ES-I3 (cell line): ENCODE results near the gene FGD3.

Experiments used
- H3K36me3 ChIP-seq: 2 replicates; pipeline ENCODE4 v1.6.1; 2013; ENCODE audit warnings: mild to moderate bottlenecking, low read length, control low read depth, moderate library complexity; ENCODE audit not compliant: insufficient read depth
- H3K4me1 ChIP-seq: 2 replicates; pipeline ENCODE4 v1.6.1; 2013; ENCODE audit warnings: mild to moderate bottlenecking, control low read depth, low read length; ENCODE audit not compliant: insufficient read depth
- H3K9ac ChIP-seq: 2 replicates; pipeline ENCODE4 v1.6.1; 2013; ENCODE audit warnings: low read depth, mild to moderate bottlenecking, low read length, moderate library complexity
- H3K9me3 ChIP-seq: 2 replicates; pipeline ENCODE4 v1.6.1; 2013; ENCODE audit warnings: mild to moderate bottlenecking, low read length, moderate library complexity; ENCODE audit not compliant: control insufficient read depth, insufficient read depth

Gene FGD3

GRCh38 chr9:93048566-93049448 is 101.5 kb downstream of the FGD3 start:
- peaks cover 9% of the 10 kb centered on the region for H3K4me1 ChIP-seq
- H3K9ac ChIP-seq = no peak overlapping the region
- H3K36me3 ChIP-seq = no peaks in the 10 kb centered on the region
- H3K9me3 ChIP-seq = no peaks in the 10 kb centered on the region; the same call in 1 of the 2 replicates

GRCh38 chr9:93049491-93049890 is 102.2 kb downstream of the FGD3 start:
- peaks cover 12% of the 10 kb centered on the region for H3K4me1 ChIP-seq
- H3K9ac ChIP-seq = no peak overlapping the region
- no peaks in the 10 kb centered on the region for H3K36me3 ChIP-seq

GRCh38 chr9:93050231-93050630 is 102.9 kb downstream of the FGD3 start:
- Histone ChIP-seq H3K4me1 (peaks cover 12% of the 10 kb centered on the region), H3K9me3 (no peaks in the 10 kb centered on the region; the same call in 1 of the 2 replicates), H3K9ac (no peak overlapping the region), H3K36me3 (no peaks in the 10 kb centered on the region)

More at GRCh38 chr9:93049491-93049890, 102.2 kb downstream of the FGD3 start:
- no peaks in the 10 kb centered on the region; the same call in 1 of the 2 replicates for H3K9me3 ChIP-seq

DNA sequence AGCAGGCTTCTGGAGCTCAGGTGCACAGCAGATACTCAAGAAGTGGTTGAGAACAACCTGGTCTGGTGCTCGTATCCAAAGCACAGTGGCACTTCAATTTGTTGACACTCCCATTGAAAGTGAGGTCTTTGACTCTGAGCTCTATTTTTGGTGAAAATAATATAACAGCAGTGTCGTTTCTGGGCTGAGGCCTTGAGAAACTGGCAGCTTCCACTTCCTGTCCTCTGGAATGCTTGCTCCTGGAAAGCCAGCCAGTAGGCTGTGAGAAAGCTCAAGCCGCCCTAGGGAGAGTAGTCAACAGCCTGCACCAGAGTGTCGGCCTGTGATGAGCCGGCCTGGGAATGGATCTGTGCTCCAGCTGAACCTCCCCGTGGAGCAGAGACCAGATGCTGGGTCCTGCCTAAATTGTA is 104.4 kb downstream of the FGD3 start:
- peaks cover 12% of the 10 kb centered on the region for H3K4me1 ChIP-seq
- no peaks in the 10 kb centered on the region for H3K36me3 ChIP-seq
- no peaks in the 10 kb centered on the region for H3K9me3 ChIP-seq
- no peak overlapping the region for H3K9ac ChIP-seq

GRCh38 chr9:93052791-93053540 is 105.6 kb downstream of the FGD3 start:
- Histone ChIP-seq H3K36me3 (no peaks in the 10 kb centered on the region), H3K9ac (no peak overlapping the region), H3K4me1 (peaks cover 19% of the 10 kb centered on the region), H3K9me3 (no peaks in the 10 kb centered on the region)

- no peak overlapping the region for H3K9ac ChIP-seq
- H3K9me3 ChIP-seq = no peaks in the 10 kb centered on the region
- H3K36me3 ChIP-seq = no peaks in the 10 kb centered on the region
- H3K4me1 ChIP-seq = peaks cover 19% of the 10 kb centered on the region
Observed at GRCh38 chr9:93053781-93054331, 106.5 kb downstream of the FGD3 start.

DNA sequence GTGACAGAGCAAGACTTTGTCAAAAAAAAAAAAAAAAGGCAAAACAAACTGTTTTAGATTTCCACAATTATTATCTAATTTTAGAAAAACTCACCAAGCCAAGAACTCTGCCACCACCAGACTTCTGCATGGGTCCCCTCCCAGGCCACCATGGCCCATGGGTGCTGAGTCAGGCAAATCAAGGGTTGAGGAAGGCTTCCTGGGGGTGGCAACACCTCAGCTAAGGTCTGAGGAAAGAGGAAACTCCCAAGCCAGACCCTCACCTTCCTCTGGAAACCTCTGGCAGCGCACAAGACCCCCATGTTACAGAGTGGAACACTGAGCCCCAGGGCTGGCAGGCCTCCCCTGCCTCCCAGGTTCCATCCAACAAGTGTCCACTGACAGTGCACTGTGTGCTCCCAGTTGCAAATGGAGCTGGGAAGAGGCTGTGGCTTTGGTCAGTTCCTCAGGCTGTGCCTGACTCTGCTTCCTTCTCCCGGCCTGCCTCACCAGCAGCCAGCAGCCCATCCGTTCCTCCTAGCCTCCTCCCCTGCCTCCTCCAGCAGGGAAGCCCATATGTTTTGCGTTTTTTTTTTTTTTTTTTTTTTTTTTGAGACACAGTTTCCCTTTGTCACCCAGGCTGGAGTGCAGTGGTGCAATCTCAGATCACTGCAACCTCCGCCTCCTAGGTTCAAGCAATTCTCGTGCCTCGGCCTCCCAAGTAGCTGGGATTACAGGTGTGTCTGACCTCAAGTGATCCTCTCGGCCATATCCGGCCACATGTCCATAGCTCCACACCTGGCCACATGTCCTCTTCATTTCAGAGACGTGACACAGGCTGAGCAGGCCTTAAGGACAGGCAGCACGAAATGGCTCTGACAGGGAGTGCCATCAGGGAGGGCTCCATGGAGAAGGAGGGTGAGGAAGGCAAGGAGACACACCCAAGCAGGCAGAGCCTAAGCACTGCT is 107.7 kb downstream of the FGD3 start:
- peaks cover 24% of the 10 kb centered on the region for H3K4me1 ChIP-seq
- no peak overlapping the region for H3K9ac ChIP-seq
- H3K36me3 ChIP-seq = no peaks in the 10 kb centered on the region
- H3K9me3 ChIP-seq = no peaks in the 10 kb centered on the region

- Histone ChIP-seq H3K36me3 (no peaks in the 10 kb centered on the region), H3K9me3 (no peaks in the 10 kb centered on the region), H3K9ac (no peak overlapping the region), H3K4me1 (peaks cover 27% of the 10 kb centered on the region)
Observed at GRCh38 chr9:93057042-93057702, 109.8 kb downstream of the FGD3 start.

- Histone ChIP-seq H3K4me1 (peaks cover 27% of the 10 kb centered on the region), H3K36me3 (no peaks in the 10 kb centered on the region), H3K9me3 (no peaks in the 10 kb centered on the region), H3K9ac (no peak overlapping the region)
Observed at GRCh38 chr9:93057703-93058354, 110.5 kb downstream of the FGD3 start.

DNA sequence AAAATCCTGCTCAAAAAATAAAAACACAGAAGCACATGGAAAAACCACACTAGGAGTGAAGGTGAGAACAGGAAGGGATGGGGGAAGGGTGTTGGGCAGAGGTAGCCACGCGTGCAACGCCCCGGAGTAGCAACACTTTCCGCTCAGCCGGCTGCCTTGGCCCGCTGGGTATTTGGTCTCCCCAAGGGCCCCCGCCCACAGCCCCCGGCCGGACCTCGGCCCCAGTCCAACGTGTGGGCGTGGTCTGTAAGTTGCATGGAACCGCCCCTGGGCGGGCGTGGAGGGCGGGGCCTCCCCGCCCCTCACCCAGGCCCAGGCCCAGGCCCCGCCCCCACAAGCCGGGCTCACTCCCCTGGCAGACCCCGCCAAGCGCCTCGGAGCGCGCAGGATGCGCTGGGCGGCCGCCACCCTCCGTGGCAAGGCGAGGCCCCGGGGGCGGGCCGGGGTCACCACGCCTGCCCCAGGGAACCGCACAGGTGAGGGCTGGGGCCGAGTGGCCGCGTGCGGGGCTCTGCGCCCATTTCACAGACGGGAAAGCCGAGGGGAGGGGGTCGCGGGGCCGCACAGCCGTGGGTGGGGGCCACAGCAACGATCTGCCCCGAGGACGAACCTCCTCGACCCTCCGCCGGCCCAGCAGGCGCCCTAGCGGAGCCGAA is 111.2 kb downstream of the FGD3 start, which contains the start of gene SUSD3:
SUSD3 (plus strand) TSS at position 347 of the 656 bp plus-strand sequence; CDS start at position 389, 42 bp downstream.
- Histone ChIP-seq H3K4me1 (peaks cover 21% of the 10 kb centered on the region), H3K9ac (peak within 1 kb of the TSS; percentile 48; the same call in 1 of the 2 replicates)

GRCh38 chr9:93059011-93059714 is 111.8 kb downstream of the FGD3 start:
- Histone ChIP-seq H3K9me3 (no peaks in the 10 kb centered on the region), H3K9ac (peak overlapping the region; percentile 48; the same call in 1 of the 2 replicates), H3K36me3 (no peaks in the 10 kb centered on the region), H3K4me1 (peaks cover 15% of the 10 kb centered on the region; the same call in 1 of the 2 replicates)

More for the DNA sequence above, 111.2 kb downstream of the FGD3 start, which contains the start of gene SUSD3:
- H3K9me3 ChIP-seq = no peaks in the 10 kb centered on the region
- no peaks in the 10 kb centered on the region for H3K36me3 ChIP-seq
